GM12878 (cell line): ENCODE measurements around the gene RETNLB. TPM values are rescaled to one million over a fixed set of nuclear protein-coding genes. Genes with fewer than 3 reads are reported as not detected.
A peak's percentile ranks its signal among the peaks of the same experiment; 100 is the strongest.

ENCODE experiments used
- ATAC-seq: fragments of 200-7000 bp; cut with Tn5 transposase; 3 replicates; pipeline ENCODE4 v1.9.1; 2020; ENCODE audit warnings: mild to moderate bottlenecking, moderate library complexity
- BruUV-seq: library from RNA; stranded (reverse); fragments of 400-500 nt; replicated peaks from 2 replicates; lab custom pipeline; 2021; lab: Mats Ljungman, UMichigan
- CTCF ChIA-PET: fragments of 300-600 bp; sonication (Branson Sonifier 250); formaldehyde crosslinking; extraction: SDS; loops from one replicate; lab custom pipeline; 2021; ENCODE audit warnings: inconsistent platforms; lab: Yijun Ruan, JAX
- POLR2A ChIA-PET: fragments of 350-600 bp; formaldehyde crosslinking; extraction: SDS; loops from one replicate; lab custom pipeline; 2021; ENCODE audit warnings: inconsistent platforms; lab: Charles Lee
- RAD21 ChIA-PET: fragments of 300-600 bp; sonication (Branson Sonifier 250); formaldehyde crosslinking; loops from one replicate; lab custom pipeline; 2023; ENCODE audit warnings: antibody characterized with exemption; ENCODE audit not compliant: unreplicated experiment; lab: Charles Lee
- SMC1A ChIA-PET: fragments of 300-600 bp; sonication (Branson Sonifier 250); formaldehyde crosslinking; loops from one replicate; lab custom pipeline; 2023; ENCODE audit not compliant: unreplicated experiment, uncharacterized antibody; lab: Charles Lee
- DNase-seq: peaks from one replicate; pipeline ENCODE4 v3.0.0-alpha.2; 2011; ENCODE audit warnings: low read depth, low spot score
- FAIRE-seq: peaks from 3 replicates; lab custom pipeline; 2011; peaks lifted over from hg19 to GRCh38; lab: Jason Lieb, UNC
- H2AFZ ChIP-seq: 2 replicates; pipeline ENCODE4 v1.6.0; 2011; ENCODE audit warnings: low read depth, low read length, control low read depth; ENCODE audit not compliant: control insufficient read depth
- H3K27ac ChIP-seq: 2 replicates; pipeline ENCODE4 v1.5.1; 2011; ENCODE audit warnings: control low read depth; ENCODE audit not compliant: control insufficient read depth, insufficient read depth
- H3K27me3 ChIP-seq, 2 experiments: replicated peaks in 1 of 2; 2 replicates each; pipeline versions ENCODE4 v1.6.0 to v1.6.1; 2011; ENCODE audit warnings: low read length in 1 of 2; ENCODE audit not compliant: control insufficient read depth in 2 of 2, insufficient read depth in 2 of 2
- H3K36me3 ChIP-seq, 2 experiments: 2 replicates each; pipeline ENCODE4 v1.5.1; 2011; ENCODE audit warnings: low read length in 1 of 2; ENCODE audit not compliant: control insufficient read depth in 2 of 2, insufficient read depth in 2 of 2
- H3K4me1 ChIP-seq: 2 replicates; pipeline ENCODE4 v1.6.1; 2011; ENCODE audit warnings: mild to moderate bottlenecking, low read length, moderate library complexity, mixed read lengths; ENCODE audit not compliant: control insufficient read depth, insufficient read depth
- H3K4me2 ChIP-seq: 2 replicates; pipeline ENCODE4 v1.6.0; 2011; ENCODE audit warnings: control low read depth; ENCODE audit not compliant: control insufficient read depth, insufficient read depth
- H3K4me3 ChIP-seq: fragments of 200-600 bp; sonication (generic); 2 replicates; pipeline ENCODE4 v1.5.1; 2016
- H3K79me2 ChIP-seq: 2 replicates; pipeline ENCODE4 v1.6.0; 2011; ENCODE audit warnings: low read length; ENCODE audit not compliant: control insufficient read depth, insufficient read depth
- H3K9ac ChIP-seq: 2 replicates; pipeline ENCODE4 v1.8.0; 2011; ENCODE audit warnings: low read length, control low read depth, mixed read lengths; ENCODE audit not compliant: control insufficient read depth, insufficient read depth
- H3K9me3 ChIP-seq: replicated peaks from 3 replicates; pipeline ENCODE4 v1.5.1; 2011; ENCODE audit warnings: mild to moderate bottlenecking, low read length; ENCODE audit not compliant: control insufficient read depth, insufficient read depth
- H4K20me1 ChIP-seq: 2 replicates; pipeline ENCODE4 v1.6.0; 2011; ENCODE audit not compliant: control insufficient read depth, insufficient read depth
- FOXK2 ChIP-seq: fragments of 450-650 bp; IDR thresholded peaks from 2 replicates; pipeline ENCODE4 v1.6.1; 2017; ENCODE audit warnings: mild to moderate bottlenecking, moderate library complexity
- JUND ChIP-seq: IDR thresholded peaks from 2 replicates; pipeline ENCODE4 v1.6.1; 2012; ENCODE audit warnings: low read depth, mild to moderate bottlenecking, low read length, improper control_type of control experiment, moderate library complexity
- SMAD5 ChIP-seq: IDR thresholded peaks from 2 replicates; pipeline ENCODE4 v1.6.1; 2016; ENCODE audit warnings: antibody characterized with exemption, low read depth
- SPI1 ChIP-seq: IDR thresholded peaks from 2 replicates; pipeline ENCODE4 v1.6.1; 2011; ENCODE audit warnings: low read depth, mild to moderate bottlenecking, low read length, moderate library complexity, borderline replicate concordance; ENCODE audit not compliant: insufficient read depth
- ZBTB33 ChIP-seq: fragments of 450-650 bp; IDR thresholded peaks from 2 replicates; pipeline ENCODE4 v1.6.1; 2017; ENCODE audit warnings: mild to moderate bottlenecking
- WGBS: methylation state at CpG from one replicate; pipeline ENCODE4 v1.1.6; 2016; ENCODE audit warnings: low lambda C conversion rate; ENCODE audit not compliant: insufficient replicate concordance, insufficient coverage; ENCODE audit errors: missing lambda C conversion rate; 5-methylcytosine and 5-hydroxymethylcytosine counted together
- in situ Hi-C: fragments of 300-500 bp; cut with MboI; formaldehyde crosslinking; loops from 9 replicates; pipeline ENCODE4 v1.14.3; 2018; ENCODE audit warnings: mixed read lengths
- intact Hi-C: fragments of 100-400 bp; cut with micrococcal nuclease; formaldehyde crosslinking; loops from one replicate; pipeline ENCODE4 v1.14.2; 2022; ENCODE audit not compliant: unreplicated experiment
- polyA plus RNA-seq, 11 experiments: library from polyadenylated mRNA; depleted of rRNA in 4 of 11; unstranded in 6 of 11; stranded (reverse) in 5 of 11; fragments of >200 nt; fragmentation: Nextera tagmentation in 4 of 11; fragmentation: Illumina TruSeq in 1 of 11; extraction: Ambion mirVana in 4 of 11; extraction: Trizol in 1 of 11; gene quantifications; 1 replicate in 1 of 11; 2 replicates in 10 of 11; pipeline versions ENCODE4 v1.2.1 to v1.2.3, GENCODE V29; 2011 to 2016; ENCODE audit warnings: inconsistent platforms in 2 of 11, missing spikeins in 2 of 11, low read depth in 1 of 11
- total RNA-seq, 4 experiments: library from RNA; depleted of rRNA in 3 of 4; stranded (reverse); fragments of >200 nt in 3 of 4; fragmentation: Illumina TruSeq in 1 of 4; extraction: Trizol in 1 of 4; gene quantifications; 2 replicates each; pipeline versions ENCODE4 v1.2.1 to v1.2.3, GENCODE V29; 2013 to 2021
- TF ChIP-seq, protein P1 (sequence below): IDR thresholded peaks from 2 replicates; pipeline ENCODE4 v1.6.1; 2012; ENCODE audit warnings: low read depth, low read length, improper control_type of control experiment

RETNLB gene
- total and polyA plus RNA-seq, 10 of the 15 experiments (the other 5 are each of a cell fraction or from before 2014, with no cell fraction given), result not detected

DNA sequence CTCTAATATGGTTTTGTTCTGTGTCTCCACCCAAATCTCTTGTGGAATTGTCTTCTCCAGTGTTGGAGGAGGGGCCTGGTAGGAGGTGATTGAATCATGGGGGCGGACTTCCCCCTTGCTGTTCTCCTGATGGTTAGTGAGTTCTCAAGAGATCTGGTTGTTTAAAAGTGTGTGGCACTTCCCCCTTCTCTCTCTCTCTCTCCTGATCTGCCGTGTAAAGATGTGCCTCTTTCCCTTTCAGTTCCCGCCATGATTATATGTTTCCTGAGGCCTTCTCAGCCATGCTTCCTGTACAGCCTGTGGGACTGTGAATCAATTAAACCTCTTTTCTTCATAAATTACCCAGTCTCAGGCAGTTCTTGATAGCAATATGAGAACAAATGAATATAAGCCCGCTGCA, 33.1 kb downstream of the RETNLB start:
- Histone ChIP-seq H4K20me1 (no peaks in the 10 kb centered on the region), H3K4me1 (no peaks in the 10 kb centered on the region), H3K79me2 (no peaks in the 10 kb centered on the region), H3K36me3 (no peaks in the 10 kb centered on the region), H3K4me3 (no peak overlapping the region), H3K9me3 (no peaks in the 10 kb centered on the region), H3K4me2 (no peak overlapping the region), H3K9ac (no peak overlapping the region), H3K27me3 (no peaks in the 10 kb centered on the region), H3K27ac (no peak overlapping the region), H2AFZ (peak overlapping the region; percentile 19; the same call in 1 of the 2 replicates)
- ChIA-PET RAD21 (no interaction called here), CTCF (no interaction called here), POLR2A (no interaction called here), SMC1A (no interaction called here)
- DNase-seq (no peak), ATAC-seq (no peak), FAIRE-seq (no peak)
- no TSS peak for BruUV-seq
- WGBS, result 36% methylated on average over 4 of the region's 4 CpGs
- TF ChIP-seq JUND (no peak), SMAD5 (no peak), ZBTB33 (no peak), SPI1 (0 out of 2 replicates have a peak, but pooled peaks have one; percentile 10), FOXK2 (no peak)
- TF ChIP-seq, protein P1, sequence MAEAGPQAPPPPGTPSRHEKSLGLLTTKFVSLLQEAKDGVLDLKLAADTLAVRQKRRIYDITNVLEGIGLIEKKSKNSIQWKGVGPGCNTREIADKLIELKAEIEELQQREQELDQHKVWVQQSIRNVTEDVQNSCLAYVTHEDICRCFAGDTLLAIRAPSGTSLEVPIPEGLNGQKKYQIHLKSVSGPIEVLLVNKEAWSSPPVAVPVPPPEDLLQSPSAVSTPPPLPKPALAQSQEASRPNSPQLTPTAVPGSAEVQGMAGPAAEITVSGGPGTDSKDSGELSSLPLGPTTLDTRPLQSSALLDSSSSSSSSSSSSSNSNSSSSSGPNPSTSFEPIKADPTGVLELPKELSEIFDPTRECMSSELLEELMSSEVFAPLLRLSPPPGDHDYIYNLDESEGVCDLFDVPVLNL, result no peak
- intact Hi-C loops (no loop called here), in situ Hi-C loops (no loop called here)
